Measurements from ENCODE around the gene HES3. TPM values are rescaled to one million over a fixed set of nuclear protein-coding genes. Genes with fewer than 3 reads are reported as not detected.

HES3 gene
- total RNA-seq, 2 experiments from 2014 or later = not detected

DNA sequence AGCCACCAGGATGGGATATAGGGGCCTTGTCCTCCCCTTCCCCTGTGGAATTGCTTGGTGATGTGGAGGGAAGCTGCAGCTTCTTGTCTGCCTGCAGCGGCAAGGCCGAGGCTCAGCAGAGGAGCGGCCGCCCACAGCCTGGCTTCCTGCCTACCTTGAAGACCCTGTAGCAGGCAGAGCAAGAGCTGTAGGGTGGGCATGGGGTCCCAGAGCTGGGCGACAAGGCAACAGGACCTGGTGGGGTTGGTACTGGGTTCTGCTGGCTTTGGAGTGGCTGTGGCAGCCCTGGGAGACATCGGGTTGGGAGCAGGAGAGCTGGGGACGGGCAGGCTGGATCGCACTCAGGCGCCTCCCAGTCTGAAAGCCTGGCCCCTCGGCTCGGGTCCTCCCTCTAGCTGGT lies 22.7 kb downstream of the HES3 start:
- Histone ChIP-seq H3K4me3 (ENCODE audit: low read depth, low read length, poor library complexity, severe bottlenecking) (no peak overlapping the region), H2AFZ (ENCODE audit: low read length) (no peak overlapping the region), H3K4me1 (ENCODE audit: insufficient read depth, low read length, poor library complexity, severe bottlenecking) (no peaks in the 10 kb centered on the region), H4K20me1 (ENCODE audit: insufficient read depth, low read length) (no peaks in the 10 kb centered on the region), H3K79me2 (ENCODE audit: insufficient read depth, low read depth, low read length) (no peaks in the 10 kb centered on the region), H3K27ac (ENCODE audit: low read depth, low read length, poor library complexity, severe bottlenecking) (no peak overlapping the region), H3K9me2 (ENCODE audit: insufficient read depth, low read length) (no peaks in the 10 kb centered on the region), H3K4me2 (ENCODE audit: low read length) (no peak overlapping the region), H3K9me3 (ENCODE audit: low read length) (no peaks in the 10 kb centered on the region), H3K36me3 (ENCODE audit: insufficient read depth, low read length) (no peaks in the 10 kb centered on the region)
- BruUV-seq (replicated peaks) = no TSS peak
- DNase-seq (ENCODE audit: low spot score) = no peak
- TF ChIP-seq, protein P1, sequence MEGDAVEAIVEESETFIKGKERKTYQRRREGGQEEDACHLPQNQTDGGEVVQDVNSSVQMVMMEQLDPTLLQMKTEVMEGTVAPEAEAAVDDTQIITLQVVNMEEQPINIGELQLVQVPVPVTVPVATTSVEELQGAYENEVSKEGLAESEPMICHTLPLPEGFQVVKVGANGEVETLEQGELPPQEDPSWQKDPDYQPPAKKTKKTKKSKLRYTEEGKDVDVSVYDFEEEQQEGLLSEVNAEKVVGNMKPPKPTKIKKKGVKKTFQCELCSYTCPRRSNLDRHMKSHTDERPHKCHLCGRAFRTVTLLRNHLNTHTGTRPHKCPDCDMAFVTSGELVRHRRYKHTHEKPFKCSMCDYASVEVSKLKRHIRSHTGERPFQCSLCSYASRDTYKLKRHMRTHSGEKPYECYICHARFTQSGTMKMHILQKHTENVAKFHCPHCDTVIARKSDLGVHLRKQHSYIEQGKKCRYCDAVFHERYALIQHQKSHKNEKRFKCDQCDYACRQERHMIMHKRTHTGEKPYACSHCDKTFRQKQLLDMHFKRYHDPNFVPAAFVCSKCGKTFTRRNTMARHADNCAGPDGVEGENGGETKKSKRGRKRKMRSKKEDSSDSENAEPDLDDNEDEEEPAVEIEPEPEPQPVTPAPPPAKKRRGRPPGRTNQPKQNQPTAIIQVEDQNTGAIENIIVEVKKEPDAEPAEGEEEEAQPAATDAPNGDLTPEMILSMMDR (conservative IDR thresholded peaks at IDR 0.05; ENCODE audit: low read length) = no peak
- ChIA-PET POLR2A (no interaction called here), CTCF (ENCODE audit: unreplicated experiment) (interaction anchor here (0.6 kb wide), 1 partner anchor 1363 kb away, joined by 7 read pairs; no protein-coding TSS in a partner anchor)
- intact Hi-C loops (cut with micrococcal nuclease; ENCODE audit: unreplicated experiment) = no loop called here

DNA sequence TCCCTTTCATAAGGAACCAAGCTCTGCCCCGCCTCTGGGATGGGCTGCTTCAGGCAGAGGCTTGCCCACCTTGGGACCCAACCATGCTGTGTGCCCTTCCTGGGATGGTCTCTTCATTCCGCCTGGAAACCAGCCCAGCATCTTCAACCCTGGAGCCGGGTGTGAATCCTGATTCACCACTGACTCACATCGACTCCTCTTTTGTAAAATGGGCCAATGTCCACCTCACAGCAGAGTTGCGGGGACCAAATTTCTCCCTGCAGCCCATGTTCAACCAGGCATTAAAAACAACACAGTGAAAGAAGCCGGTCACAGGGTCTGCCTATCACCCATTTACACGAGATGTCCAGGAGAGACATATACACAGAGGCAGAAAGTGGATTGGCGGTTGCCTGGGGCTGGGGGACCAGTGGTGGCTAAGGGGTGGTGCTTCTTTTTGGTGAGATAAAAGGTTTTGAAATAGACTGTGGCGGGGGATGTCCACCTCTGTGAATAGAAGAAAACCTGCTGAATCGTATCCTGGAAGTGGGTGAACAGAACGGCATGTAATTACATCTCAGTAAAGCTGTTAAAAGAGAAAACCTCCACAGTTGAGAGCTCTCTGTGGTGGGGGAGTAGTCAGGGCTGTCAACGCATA lies 23.8 kb downstream of the HES3 start:
- Histone ChIP-seq H3K79me2 (ENCODE audit: insufficient read depth, low read depth, low read length) (no peaks in the 10 kb centered on the region), H3K36me3 (ENCODE audit: insufficient read depth, low read length) (no peaks in the 10 kb centered on the region), H4K20me1 (ENCODE audit: insufficient read depth, low read length) (no peaks in the 10 kb centered on the region), H3K9me2 (ENCODE audit: insufficient read depth, low read length) (no peaks in the 10 kb centered on the region), H3K4me3 (ENCODE audit: low read depth, low read length, poor library complexity, severe bottlenecking) (no peak overlapping the region), H3K9me3 (ENCODE audit: low read length) (no peaks in the 10 kb centered on the region), H3K4me1 (ENCODE audit: insufficient read depth, low read length, poor library complexity, severe bottlenecking) (no peaks in the 10 kb centered on the region), H2AFZ (ENCODE audit: low read length) (no peak overlapping the region), H3K27ac (ENCODE audit: low read depth, low read length, poor library complexity, severe bottlenecking) (no peak overlapping the region), H3K4me2 (ENCODE audit: low read length) (no peak overlapping the region)
- intact Hi-C loops (cut with micrococcal nuclease; ENCODE audit: unreplicated experiment) = no loop called here
- no TSS peak for BruUV-seq (replicated peaks)
- no peak for TF ChIP-seq EZH2phosphoT487 (IDR thresholded peaks at IDR 0.05; ENCODE audit: borderline replicate concordance, low read depth, low read length)
- TF ChIP-seq, protein P1 (conservative IDR thresholded peaks at IDR 0.05; ENCODE audit: low read length) = no peak
- ChIA-PET CTCF (ENCODE audit: unreplicated experiment) (no interaction called here), POLR2A (no interaction called here)
- DNase-seq (ENCODE audit: low spot score) = no peak

DNA sequence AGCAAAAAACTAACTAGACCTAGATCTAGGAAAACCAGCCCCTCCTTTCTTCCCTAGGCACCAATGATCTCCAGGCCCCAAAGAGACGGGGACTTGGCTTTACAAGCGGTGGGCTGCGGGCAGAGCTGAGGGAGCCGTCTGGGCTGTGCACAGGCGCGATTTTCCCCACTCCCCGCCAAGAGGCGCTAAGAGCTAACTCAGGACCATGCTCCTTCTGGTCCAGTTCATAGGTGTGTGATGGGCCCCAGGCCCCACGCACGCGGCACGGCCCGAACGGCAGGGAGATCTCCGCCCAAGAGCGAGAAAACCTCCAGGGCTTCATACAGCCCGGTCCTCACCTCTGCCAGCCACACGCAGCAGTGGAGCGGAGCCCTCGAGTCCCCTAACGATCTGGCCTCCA lies 24.4 kb downstream of the HES3 start:
- BruUV-seq (replicated peaks) = no TSS peak
- no peak overlapping the region for H3K4me2 ChIP-seq (ENCODE audit: low read length)
- no peaks in the 10 kb centered on the region for H3K9me3 ChIP-seq (ENCODE audit: low read length)
- H4K20me1 ChIP-seq (ENCODE audit: insufficient read depth, low read length) = no peaks in the 10 kb centered on the region
- H2AFZ ChIP-seq (ENCODE audit: low read length) = no peak overlapping the region
- ChIA-PET CTCF (ENCODE audit: unreplicated experiment) (no interaction called here), POLR2A (no interaction called here)
- no peak overlapping the region for H3K27ac ChIP-seq (ENCODE audit: low read depth, low read length, poor library complexity, severe bottlenecking)
- no peaks in the 10 kb centered on the region for H3K36me3 ChIP-seq (ENCODE audit: insufficient read depth, low read length)
- TF ChIP-seq, protein P1 (conservative IDR thresholded peaks at IDR 0.05; ENCODE audit: low read length) = no peak
- no peak for TF ChIP-seq EZH2phosphoT487 (IDR thresholded peaks at IDR 0.05; ENCODE audit: borderline replicate concordance, low read depth, low read length)
- no peak overlapping the region for H3K4me3 ChIP-seq (ENCODE audit: low read depth, low read length, poor library complexity, severe bottlenecking)
- no peak for DNase-seq (ENCODE audit: low spot score)
- no peaks in the 10 kb centered on the region for H3K4me1 ChIP-seq (ENCODE audit: insufficient read depth, low read length, poor library complexity, severe bottlenecking)
- no peaks in the 10 kb centered on the region for H3K9me2 ChIP-seq (ENCODE audit: insufficient read depth, low read length)
- intact Hi-C loops (cut with micrococcal nuclease; ENCODE audit: unreplicated experiment) = no loop called here
- H3K79me2 ChIP-seq (ENCODE audit: insufficient read depth, low read depth, low read length) = no peaks in the 10 kb centered on the region
